HG03439 (cell line): ENCODE measurements around the gene C3orf33.

Source experiments
- ATAC-seq: cut with Tn5 transposase; IDR thresholded peaks from one replicate; pipeline ENCODE4 v1.9.1; 2021; ENCODE audit warnings: mild to moderate bottlenecking, moderate library complexity; ENCODE audit not compliant: unreplicated experiment

Gene C3orf33

DNA sequence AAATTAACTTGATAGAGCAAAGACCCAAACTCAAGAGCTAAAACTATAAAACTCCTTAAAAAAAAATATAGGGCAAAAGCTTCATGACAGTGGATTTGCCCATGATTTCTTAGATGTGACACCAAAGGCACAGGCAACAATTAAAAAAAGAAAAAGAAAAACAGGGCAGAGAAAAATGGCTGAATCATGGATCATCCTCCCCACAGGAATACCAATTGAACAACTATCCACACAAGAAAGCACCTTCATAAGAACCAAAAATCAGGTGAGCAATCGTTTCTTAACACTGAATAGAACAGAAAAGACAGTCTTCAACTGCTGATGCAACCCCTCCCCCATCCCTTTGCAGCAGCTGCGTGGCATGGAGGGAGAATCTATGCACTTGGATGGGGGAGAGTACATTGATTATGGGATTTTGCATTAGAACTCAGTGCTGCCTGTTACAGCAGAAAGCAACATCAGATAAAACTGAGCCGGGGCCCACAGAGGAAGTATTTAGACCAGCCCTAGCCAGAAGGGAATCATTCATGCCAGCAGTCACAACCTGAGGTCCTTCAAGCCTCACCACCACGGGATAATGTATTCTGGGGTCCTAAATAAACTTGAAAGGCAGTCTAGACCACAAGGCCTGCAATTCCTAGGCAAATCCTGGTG lies 15.7 kb downstream of the C3orf33 start:
- no peak for ATAC-seq

DNA sequence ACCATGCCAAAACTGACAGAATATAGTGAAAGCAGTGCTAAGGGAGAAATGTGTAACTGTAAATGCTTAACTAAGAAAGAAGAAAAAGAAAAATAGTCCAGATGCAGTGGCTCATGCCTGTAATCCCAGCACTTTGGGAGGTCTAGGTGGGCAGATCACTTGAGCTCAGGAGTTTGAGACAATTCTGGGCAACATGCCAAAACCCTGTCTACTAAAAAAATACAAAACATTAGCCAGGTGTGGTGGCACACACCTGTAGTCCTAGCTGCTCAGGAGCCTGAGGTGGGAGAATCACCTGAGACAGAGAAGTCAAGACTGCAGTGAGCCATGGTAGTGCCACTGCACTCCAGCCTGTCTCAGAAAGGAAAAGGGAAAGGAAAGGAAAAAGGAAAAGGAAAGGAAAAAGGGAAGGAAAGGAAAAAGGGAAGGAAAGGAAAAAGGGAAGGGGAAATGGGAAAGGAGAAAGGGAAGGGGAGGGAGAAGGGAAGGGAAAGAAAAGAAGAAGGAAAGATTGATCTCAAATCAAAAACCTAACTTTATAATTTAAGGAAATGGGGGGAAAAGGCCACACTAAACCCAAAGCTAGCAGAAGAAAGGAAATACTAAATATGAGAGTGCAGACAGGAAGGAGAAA lies 20.3 kb downstream of the C3orf33 start:
- no peak for ATAC-seq

DNA sequence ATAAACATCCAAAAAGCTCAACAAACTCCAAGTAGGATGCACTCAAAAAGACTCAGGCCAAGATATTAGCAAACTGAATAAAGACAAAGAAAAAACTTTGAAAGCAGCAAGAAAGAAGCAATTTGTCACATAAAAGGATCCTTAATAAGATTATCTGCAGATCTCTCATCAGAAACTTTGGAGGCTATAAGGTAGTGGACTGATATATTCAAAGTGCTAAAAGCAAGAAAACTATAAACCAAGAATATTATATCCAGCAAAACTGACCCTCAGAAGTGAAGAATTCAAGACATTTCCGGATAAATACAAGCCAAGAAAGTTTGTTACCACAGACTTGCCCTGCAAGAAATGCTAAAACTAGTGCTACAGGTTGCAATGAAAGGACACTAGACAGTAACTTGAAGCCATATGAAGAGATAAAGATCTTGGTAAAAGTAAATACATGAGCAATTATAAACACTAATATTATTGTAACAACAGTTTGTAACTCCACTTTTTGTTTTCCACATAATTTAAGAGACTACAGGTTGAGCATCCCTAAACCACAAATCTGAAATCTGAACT lies 23.6 kb downstream of the C3orf33 start:
- ATAC-seq: no peak

DNA sequence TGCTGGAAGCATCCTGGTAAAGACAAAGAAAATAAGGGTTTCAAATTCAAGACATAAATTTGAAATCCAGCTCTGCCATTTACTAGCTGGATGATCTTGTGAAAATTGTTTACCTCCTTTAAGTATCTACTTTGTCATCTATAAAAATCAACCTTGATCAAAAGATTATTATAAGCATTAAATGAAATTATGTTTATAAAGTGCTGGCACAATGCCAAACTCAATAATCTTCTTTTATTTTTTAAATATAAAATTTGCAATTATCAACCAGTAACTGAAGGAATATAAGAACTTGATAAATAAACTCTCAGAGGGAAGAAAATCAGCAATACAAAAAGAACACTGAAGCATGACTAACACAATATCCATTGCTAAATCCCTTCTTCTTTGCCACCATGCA lies 25.8 kb downstream of the C3orf33 start:
- no peak for ATAC-seq

DNA sequence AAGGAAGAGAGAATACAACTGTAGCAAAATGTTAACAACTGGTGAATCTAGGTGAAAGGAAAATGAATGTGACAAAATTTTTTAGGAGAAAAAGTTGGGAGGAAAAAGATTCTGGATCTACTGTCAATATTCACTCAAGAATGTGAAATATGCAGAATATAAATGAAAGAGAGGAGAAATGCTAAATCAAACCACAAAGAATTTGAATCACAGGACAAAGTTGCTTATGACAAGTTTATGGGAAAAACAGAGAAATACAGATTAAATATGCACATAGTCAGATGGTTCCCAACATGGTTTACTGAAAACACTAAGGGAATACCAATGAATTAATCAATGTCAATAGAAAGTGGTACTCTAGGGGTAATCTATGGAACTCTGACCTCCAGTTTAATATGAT lies 27.6 kb downstream of the C3orf33 start:
- no peak for ATAC-seq

DNA sequence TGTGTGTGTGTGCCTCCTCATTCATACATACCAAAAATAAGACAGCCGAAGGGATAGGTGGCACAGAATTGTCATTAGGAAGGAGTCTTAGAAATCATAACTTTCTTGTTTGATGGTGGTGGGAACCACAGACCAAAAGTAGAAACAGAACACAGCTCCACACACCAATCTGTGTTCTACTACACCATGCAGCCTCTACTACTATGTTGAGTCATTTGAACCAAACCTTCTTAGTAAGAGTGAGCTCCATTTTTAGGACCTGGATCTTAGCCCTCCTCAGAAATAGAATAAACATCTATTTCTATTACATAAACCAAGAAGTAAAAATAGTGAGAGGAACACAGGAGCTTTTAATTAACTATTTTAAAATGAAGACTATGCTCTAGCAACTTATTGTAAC lies 33.3 kb downstream of the C3orf33 start:
- no peak for ATAC-seq

DNA sequence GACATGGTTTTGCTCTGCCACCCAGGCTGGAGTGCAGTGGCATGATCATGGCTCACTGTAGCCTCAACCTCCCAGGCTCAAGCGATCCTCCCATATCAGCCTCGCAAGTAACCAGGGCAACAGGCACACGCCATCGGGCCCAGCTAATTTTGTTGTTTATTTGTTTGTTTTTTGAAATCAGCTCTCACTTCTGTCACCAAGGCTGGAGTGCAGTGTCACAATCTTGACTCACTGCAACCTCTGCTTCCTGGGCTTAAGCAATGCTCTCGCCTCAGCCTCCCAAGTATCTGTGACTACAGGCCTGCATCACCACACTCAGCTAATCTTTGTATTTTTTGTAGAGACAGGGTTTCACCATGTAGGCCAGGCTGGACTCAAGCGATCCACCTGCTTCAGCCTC lies 35.0 kb downstream of the C3orf33 start:
- ATAC-seq: no peak

DNA sequence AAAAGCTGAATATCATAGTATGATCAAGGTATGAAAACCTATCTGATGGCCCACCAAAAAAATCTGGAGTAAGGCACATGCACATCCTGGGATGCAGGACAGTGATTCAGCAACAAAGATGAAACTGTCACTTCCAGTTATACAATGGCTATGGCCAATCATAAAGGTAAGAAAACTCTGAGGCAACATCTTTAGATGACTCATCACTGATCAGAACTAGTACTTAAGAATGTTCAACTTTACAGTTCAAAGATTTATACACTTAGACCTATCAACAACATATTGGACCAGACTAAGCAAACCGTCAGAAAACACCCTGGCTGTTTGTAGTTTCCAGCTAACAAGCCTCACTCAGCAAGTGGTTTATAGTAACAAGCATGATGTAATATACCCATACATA lies 39.9 kb downstream of the C3orf33 start:
- no peak for ATAC-seq

DNA sequence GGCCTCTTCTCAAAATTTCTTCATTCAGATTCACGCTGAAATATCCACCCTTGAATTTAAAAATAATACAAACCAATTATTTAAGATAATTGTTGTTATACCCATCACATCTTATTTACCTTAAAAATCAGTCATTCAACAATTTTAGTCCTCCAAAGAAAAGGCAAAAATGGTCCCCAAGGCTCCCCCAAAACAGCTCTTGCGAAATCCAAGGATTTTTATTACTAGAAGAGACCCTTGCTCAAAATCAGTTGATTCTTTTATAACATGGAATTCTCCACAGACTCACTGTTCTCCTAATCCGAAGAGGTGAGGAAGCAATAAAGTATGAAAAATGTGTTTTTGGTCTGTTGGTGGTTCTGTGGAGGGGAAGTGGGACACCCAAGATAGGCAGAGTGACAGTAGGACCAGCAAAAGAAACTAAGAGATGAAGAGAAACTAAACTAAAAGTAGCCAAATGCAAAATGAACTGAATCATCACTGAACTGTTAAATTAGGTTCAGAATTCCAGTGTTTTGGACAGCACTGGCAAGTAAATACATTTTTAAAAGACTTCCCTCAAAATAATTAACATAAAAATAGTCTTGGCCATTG lies 42.1 kb downstream of the C3orf33 start:
- ATAC-seq: no peak

DNA sequence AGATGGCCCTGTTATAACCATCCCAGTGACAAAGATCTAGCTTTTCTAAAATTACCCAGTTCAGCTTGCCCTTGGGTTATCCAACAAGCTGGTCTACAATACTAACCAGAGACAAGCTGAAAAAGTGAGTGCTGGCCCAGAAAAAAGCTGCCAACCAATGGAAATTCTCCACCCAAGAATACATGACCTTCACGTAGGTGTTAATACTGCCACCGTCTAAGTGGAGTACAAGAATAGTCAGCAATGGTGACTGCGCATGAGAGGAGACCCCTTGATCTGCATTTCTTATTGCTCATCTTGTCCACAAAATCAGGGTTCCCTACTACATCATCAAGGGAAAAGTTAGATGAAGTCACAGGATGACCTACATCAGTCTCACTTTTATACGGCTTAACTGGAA lies 45.4 kb downstream of the C3orf33 start:
- ATAC-seq: no peak

DNA sequence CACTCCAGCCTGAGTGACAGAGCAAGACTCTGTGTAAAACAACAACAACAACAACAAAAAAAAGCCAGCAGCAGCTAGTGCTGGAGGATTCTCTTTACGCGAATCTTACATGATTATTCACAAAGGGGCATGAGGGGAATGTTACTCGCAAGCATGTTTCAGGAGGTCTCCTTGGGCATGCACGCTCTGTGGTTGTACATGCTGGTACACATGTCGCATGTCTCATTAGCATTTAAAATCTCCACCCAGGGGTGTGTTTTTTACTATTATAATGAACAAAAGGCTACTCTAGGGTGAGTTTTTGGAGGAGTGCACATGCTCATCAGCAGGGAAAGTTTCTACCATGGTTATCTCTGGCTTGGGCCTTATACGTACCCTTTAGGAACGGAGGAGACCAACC lies 48.5 kb downstream of the C3orf33 start:
- no peak for ATAC-seq

DNA sequence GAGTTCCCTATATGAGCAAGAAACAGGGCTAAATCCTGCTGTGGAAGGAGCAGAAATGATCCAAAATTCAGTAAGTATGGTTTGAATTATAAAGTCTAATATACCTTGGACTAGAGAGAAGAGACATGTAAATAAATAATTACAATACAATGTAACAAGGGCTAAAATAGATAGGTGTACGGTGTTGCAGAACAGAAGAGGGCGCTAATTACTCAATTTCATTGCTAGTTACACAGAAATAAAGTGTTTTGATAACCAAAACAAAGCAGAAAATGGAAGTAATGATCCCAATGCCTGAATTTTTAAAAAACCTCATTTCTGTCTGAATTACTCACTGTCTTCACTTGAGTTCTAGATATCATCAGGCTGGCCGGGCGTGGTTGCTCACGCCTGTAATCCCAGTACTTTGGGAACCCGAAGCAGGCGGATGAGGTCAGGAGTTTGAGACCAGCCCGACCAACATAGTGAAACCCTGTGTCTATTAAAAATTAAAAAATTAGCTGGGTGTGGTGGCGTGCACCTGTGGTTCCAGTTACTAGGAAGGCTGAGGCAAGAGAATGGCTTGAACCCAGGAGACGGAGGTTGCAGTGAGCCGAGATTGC lies 52.9 kb downstream of the C3orf33 start:
- ATAC-seq: no peak

DNA sequence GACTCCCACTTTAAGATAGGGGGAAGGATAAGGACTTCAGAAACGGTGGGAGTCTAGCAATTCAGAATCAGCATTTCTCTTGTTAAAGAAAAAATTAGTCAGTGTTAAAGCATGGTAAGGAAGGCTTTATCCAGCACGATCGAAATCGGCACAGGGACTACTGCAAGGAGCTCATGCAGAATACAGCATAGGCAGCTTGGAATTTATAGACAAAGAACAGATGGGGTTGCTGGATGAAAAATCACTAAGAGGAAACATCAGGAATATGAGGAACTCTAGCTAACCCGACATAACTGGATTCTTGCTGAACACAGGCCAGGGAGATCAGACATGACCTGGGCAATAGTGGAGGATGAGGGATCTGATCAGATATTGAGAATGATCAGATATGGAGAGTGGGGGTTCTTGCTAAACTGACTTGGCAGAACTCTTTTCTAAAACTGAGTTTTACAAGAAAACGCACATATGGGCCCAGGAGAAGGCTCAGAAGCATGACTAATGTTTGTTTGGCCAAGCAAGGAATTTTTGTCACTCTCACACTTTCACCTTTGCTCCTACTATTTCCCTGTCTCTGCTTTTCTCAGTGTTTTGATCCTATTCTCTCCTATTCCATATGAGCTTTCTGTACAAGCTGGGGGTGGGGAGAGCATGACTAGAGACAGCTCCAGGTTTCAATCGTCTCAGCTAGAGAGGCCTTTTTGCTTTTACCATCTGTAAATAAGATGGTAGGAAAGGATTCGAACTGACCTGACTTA lies 57.3 kb downstream of the C3orf33 start:
- ATAC-seq: no peak

DNA sequence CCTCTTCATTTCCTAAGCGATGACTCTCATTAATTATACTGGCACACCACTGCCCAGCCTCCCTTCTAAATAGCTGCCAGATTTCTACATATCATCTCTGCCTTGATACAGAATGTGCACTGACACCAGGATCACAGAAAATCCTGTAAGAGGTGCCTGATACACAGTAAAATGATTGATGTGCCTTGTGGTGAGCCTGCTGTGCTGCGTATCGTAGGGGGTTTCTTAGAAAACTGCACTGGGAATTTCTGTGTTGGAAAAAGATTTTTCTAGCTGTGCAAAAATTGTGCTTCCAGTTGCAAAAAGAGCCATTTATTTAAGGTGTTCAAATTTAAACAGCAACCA lies 58.2 kb downstream of the C3orf33 start:
- no peak for ATAC-seq

DNA sequence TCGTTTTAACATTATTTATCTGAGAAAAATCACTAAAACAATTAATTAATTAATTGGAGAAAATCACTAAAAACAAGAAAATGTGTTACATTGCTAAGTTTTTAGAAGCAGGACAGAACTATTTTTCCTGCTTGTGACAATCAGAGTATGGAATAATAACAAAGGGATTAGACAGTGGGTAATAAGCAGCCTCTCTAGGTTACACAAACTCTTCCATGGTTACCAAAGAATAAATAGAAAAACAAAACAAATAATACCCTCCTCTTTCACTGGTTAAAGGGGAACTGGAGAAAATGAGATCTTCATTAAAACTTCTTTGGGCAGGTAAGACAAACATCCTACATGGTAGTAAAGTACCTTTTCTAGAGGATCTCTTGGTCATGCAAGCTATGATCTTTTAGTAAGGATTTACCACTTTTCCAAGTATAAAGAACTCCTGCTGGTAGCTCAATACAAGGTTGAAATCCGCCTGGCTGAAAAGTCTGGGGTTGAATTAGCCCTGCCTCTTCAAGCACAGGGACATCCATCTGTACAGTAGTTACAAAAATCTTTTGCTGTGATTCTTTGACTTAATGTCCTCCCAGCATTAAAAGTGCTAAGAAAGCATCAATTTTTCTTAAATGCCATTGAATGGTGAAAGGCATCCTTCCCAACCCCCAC lies 58.7 kb downstream of the C3orf33 start:
- ATAC-seq: no peak

DNA sequence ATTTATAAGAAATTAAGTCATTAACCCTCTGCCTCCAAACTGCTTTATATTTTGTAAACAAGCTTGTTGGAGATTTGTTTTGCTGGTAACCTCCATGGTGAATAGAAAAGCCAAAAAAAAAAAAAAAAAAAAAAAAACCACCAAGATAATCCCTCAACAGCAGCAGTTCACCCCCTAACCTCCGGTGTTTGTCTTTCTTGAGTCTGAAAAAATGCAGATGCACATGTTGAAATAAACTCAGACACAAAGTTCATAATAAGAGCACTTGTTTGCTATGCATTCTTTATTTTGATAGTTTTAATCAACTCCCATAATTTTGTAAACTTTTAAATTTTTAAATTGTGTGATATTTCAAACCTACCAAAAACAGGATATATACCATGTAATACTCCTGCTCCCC lies 59.4 kb downstream of the C3orf33 start:
- no peak for ATAC-seq

DNA sequence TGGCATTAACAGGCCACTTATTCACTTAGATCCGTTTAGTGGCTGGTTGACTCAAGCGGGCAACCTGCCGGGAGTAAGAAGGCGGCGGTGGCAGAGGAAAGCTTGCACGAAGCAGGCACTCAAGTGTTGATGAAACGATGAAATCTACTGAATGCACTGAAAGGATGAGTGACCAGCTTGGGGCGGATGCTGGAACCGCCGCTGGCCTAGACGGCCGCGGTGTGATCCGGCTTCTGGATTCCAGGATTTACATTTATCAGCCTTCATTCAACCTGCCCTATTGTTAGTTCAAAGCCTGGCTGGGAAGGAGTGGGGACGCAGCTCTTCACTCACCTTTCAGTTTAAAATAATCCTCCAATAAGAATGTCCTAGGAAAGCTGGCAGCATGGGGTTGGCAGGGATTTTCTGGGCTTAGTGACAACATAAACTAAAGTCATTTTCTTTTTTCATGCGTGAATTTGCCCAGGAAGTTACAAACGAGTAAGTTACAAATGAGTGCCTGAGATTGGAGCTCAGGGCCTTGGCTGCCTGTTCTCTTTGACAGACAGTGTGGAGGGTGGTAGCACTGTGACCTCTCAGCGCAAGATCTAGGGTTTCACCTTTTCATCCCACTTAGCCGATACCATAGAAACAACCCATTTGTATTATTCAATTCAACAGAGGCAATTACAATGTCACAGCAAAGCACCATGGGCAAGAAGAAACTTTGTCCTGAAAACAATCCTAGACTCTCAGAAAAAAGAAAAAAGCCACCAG lies 60.1 kb downstream of the C3orf33 start:
- ATAC-seq: no peak

DNA sequence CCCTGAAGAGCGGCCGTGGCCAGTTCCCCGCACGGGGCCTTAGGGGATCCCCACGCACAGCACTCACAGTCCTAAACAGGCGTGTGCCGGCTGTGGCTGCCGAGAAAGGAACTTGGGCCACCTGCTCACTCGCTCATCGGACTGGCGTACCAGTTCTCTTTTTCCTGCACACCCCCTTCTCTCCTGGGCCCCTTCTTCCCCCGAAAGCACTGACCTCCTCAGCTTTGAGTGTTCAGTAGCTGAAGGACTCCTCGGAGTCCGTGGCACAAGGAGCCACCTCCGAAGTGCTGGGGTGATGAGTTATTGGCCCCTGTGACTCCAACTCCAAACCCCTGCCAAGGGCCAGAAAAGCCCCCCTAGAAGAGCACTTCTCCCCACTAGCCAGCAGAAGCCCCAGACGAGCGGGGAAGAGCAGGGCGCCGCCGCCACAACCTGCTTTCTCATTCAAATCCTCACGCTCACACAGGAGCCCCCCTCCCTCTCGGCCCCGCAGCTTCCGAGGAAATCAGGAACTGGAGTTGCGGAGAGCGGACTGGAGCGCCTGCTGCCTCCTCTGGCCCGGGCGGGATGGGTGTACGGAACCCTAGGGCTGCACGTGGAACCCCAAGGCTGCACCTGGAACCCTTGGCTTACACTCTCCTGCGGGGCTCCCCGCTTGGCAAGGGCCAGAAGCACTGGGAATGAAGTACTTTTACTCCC lies 61.3 kb downstream of the C3orf33 start, which contains the start of gene PLCH1:
Gene PLCH1 (minus strand): TSS at position 446 of the 699 bp plus-strand sequence. CDS start 40,847 bp downstream, outside the sequence.
- ATAC-seq: peak; percentile 54

DNA sequence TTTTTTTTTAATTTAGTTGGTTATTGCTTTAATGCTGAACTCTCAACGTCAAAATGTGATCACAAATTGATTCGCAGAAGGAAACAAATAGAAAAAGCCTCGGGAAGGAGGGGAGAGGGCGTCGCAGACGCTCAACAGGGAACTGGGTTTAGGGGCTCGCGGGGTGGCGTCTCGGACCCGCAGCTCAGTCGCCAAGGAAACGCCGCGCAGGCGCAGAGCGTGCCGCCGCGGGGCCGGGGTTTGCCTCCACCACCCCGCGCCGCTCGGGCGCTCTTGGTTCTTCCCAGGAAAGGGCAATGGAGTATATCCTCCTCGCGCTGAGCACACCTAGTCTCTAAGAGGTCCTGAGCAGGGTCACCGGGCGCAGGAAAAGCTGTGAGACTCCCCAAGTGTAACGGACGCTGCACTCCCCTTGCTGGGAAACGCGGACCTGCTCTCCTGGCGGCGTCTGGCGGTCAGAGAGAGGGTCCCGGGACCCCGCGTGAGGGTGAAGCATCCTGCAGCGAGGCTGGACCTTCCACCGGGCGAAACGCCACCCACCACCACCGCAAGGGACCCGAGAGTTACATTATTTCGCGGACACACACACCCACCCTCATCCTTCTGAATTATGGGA lies 62.0 kb downstream of the C3orf33 start:
- ATAC-seq: peak; percentile 45
